ENCODE data around the gene DOK7.

DOK7 gene

GRCh38 chr4:3449574-3450534, 13.3 kb upstream of the DOK7 start:
- DNase-seq (no peak), ATAC-seq (ENCODE audit: insufficient read depth, low read depth) (no peak)
- H3K27me3 ChIP-seq (ENCODE audit: insufficient read depth, low read length, poor library complexity): no peaks in the 10 kb centered on the region
- TF ChIP-seq EZH2 (IDR thresholded peaks at IDR 0.05; ENCODE audit: borderline replicate concordance, low read depth, low read length, severe bottlenecking) (no peak), CTCF (IDR thresholded peaks at IDR 0.05; ENCODE audit: borderline replicate concordance, extremely low read depth, low read length, poor library complexity, severe bottlenecking) (no peak)
- no peak overlapping the region for H3K4me2 ChIP-seq (ENCODE audit: insufficient read depth, low read length)
- no peak overlapping the region for H3K4me3 ChIP-seq (ENCODE audit: low read depth in 1 of 2, low read length in 2 of 2)
- no peaks in the 10 kb centered on the region for H4K20me1 ChIP-seq (ENCODE audit: insufficient read depth, low read length)
- H3K9ac ChIP-seq (ENCODE audit: low read depth, low read length): no peak overlapping the region
- H3K9me3 ChIP-seq (ENCODE audit: insufficient read depth, low read length, severe bottlenecking): no peaks in the 10 kb centered on the region
- no peak overlapping the region for H3K27ac ChIP-seq (ENCODE audit: low read length)
- no peaks in the 10 kb centered on the region for H3K4me1 ChIP-seq (ENCODE audit: insufficient read depth, low read length)
- no peak overlapping the region for H2AFZ ChIP-seq (ENCODE audit: low read depth, low read length)
- H3K79me2 ChIP-seq (ENCODE audit: insufficient read depth, low read length): no peaks in the 10 kb centered on the region
- H3K36me3 ChIP-seq (ENCODE audit: insufficient read depth, low read length): no peaks in the 10 kb centered on the region

- Histone ChIP-seq H3K36me3 (ENCODE audit: insufficient read depth, low read length) (no peaks in the 10 kb centered on the region), H3K27ac (ENCODE audit: low read length) (no peak overlapping the region), H3K27me3 (ENCODE audit: insufficient read depth, low read length, poor library complexity) (no peaks in the 10 kb centered on the region), H3K4me1 (ENCODE audit: insufficient read depth, low read length) (no peaks in the 10 kb centered on the region), H3K9ac (ENCODE audit: low read depth, low read length) (no peak overlapping the region), H3K79me2 (ENCODE audit: insufficient read depth, low read length) (no peaks in the 10 kb centered on the region), H2AFZ (ENCODE audit: low read depth, low read length) (no peak overlapping the region), H4K20me1 (ENCODE audit: insufficient read depth, low read length) (no peaks in the 10 kb centered on the region), H3K9me3 (ENCODE audit: insufficient read depth, low read length, severe bottlenecking) (no peaks in the 10 kb centered on the region), H3K4me2 (ENCODE audit: insufficient read depth, low read length) (no peak overlapping the region), H3K4me3 (ENCODE audit: low read depth in 1 of 2, low read length in 2 of 2) (no peak overlapping the region)
- TF ChIP-seq EZH2 (IDR thresholded peaks at IDR 0.05; ENCODE audit: borderline replicate concordance, low read depth, low read length, severe bottlenecking) (no peak), CTCF (IDR thresholded peaks at IDR 0.05; ENCODE audit: borderline replicate concordance, extremely low read depth, low read length, poor library complexity, severe bottlenecking) (no peak)
- ATAC-seq (ENCODE audit: insufficient read depth, low read depth) (no peak), DNase-seq (no peak)
These were observed 12.5 kb upstream of the DOK7 start for GRCh38 chr4:3450643-3451042.

GRCh38 chr4:3451956-3452355, 11.2 kb upstream of the DOK7 start:
- Histone ChIP-seq H3K9me3 (ENCODE audit: insufficient read depth, low read length, severe bottlenecking) (no peaks in the 10 kb centered on the region), H3K4me3 (ENCODE audit: low read depth in 1 of 2, low read length in 2 of 2) (no peak overlapping the region), H4K20me1 (ENCODE audit: insufficient read depth, low read length) (no peaks in the 10 kb centered on the region), H2AFZ (ENCODE audit: low read depth, low read length) (no peak overlapping the region), H3K36me3 (ENCODE audit: insufficient read depth, low read length) (no peaks in the 10 kb centered on the region), H3K27ac (ENCODE audit: low read length) (no peak overlapping the region), H3K4me1 (ENCODE audit: insufficient read depth, low read length) (no peaks in the 10 kb centered on the region), H3K4me2 (ENCODE audit: insufficient read depth, low read length) (no peak overlapping the region), H3K27me3 (ENCODE audit: insufficient read depth, low read length, poor library complexity) (no peaks in the 10 kb centered on the region), H3K79me2 (ENCODE audit: insufficient read depth, low read length) (no peaks in the 10 kb centered on the region), H3K9ac (ENCODE audit: low read depth, low read length) (no peak overlapping the region)
- no peak for TF ChIP-seq CTCF (IDR thresholded peaks at IDR 0.05; ENCODE audit: borderline replicate concordance, extremely low read depth, low read length, poor library complexity, severe bottlenecking)
- TF ChIP-seq EZH2 (IDR thresholded peaks at IDR 0.05; ENCODE audit: borderline replicate concordance, low read depth, low read length, severe bottlenecking): no peak
- DNase-seq: no peak
- ATAC-seq (ENCODE audit: insufficient read depth, low read depth): no peak
